Measurements from ENCODE around the gene AKR1B15.
"Not testable (repeated sequence)": the region's sequence is repeated elsewhere in the genome, so short reads cannot be mapped to it uniquely, and the experiment has no call there.

Gene AKR1B15

GRCh38 chr7:134532180-134532953, 16.5 kb upstream of the AKR1B15 start:
- no peak for DNase-seq (ENCODE audit: low read depth, low spot score)

- no peak for DNase-seq (ENCODE audit: low read depth, low spot score)
These were observed 16.0 kb upstream of the AKR1B15 start for GRCh38 chr7:134532954-134533218.

- DNase-seq (ENCODE audit: low read depth, low spot score), result no peak
These were observed 15.6 kb upstream of the AKR1B15 start for GRCh38 chr7:134533288-134533771.

GRCh38 chr7:134534633-134535032, 14.3 kb upstream of the AKR1B15 start:
- no peak for DNase-seq (ENCODE audit: low read depth, low spot score)

GRCh38 chr7:134535272-134535918, 13.5 kb upstream of the AKR1B15 start:
- DNase-seq (ENCODE audit: low read depth, low spot score), result no peak

- DNase-seq (ENCODE audit: low read depth, low spot score), result no peak
These were observed 13.0 kb upstream of the AKR1B15 start for GRCh38 chr7:134535919-134536299.

- DNase-seq (ENCODE audit: low read depth, low spot score), result not testable (repeated sequence)
These were observed 12.4 kb upstream of the AKR1B15 start for GRCh38 chr7:134536558-134536957.

- DNase-seq (ENCODE audit: low read depth, low spot score), result not testable (repeated sequence)
These were observed 11.6 kb upstream of the AKR1B15 start for GRCh38 chr7:134537273-134537781.

GRCh38 chr7:134539380-134540004, 9.4 kb upstream of the AKR1B15 start:
- DNase-seq (ENCODE audit: low read depth, low spot score), result no peak

- DNase-seq (ENCODE audit: low read depth, low spot score), result not testable (repeated sequence)
These were observed 7.3 kb upstream of the AKR1B15 start for GRCh38 chr7:134541501-134542194.

GRCh38 chr7:134542195-134542771, 6.6 kb upstream of the AKR1B15 start:
- DNase-seq (ENCODE audit: low read depth, low spot score), result no peak

- DNase-seq (ENCODE audit: low read depth, low spot score), result no peak
These were observed 3.5 kb upstream of the AKR1B15 start for GRCh38 chr7:134545380-134545779.

GRCh38 chr7:134545918-134546317, 3.0 kb upstream of the AKR1B15 start:
- no peak for DNase-seq (ENCODE audit: low read depth, low spot score)

GRCh38 chr7:134546955-134547354, 2.0 kb upstream of the AKR1B15 start:
- no peak for DNase-seq (ENCODE audit: low read depth, low spot score)

- DNase-seq (ENCODE audit: low read depth, low spot score), result peak; percentile 25
These were observed 1.4 kb upstream of the AKR1B15 start for GRCh38 chr7:134547397-134548054.

GRCh38 chr7:134549366-134549765, 456 bp downstream of the AKR1B15 start:
- no peak for DNase-seq (ENCODE audit: low read depth, low spot score)

- no peak for DNase-seq (ENCODE audit: low read depth, low spot score)
These were observed 3.2 kb downstream of the AKR1B15 start for GRCh38 chr7:134552105-134552504.

GRCh38 chr7:134553976-134554375, 5.1 kb downstream of the AKR1B15 start:
- DNase-seq (ENCODE audit: low read depth, low spot score), result no peak

GRCh38 chr7:134554417-134554966, 5.6 kb downstream of the AKR1B15 start:
- DNase-seq (ENCODE audit: low read depth, low spot score), result no peak

- DNase-seq (ENCODE audit: low read depth, low spot score), result no peak
These were observed 8.5 kb downstream of the AKR1B15 start for GRCh38 chr7:134557391-134557790.

GRCh38 chr7:134558370-134558769, 9.5 kb downstream of the AKR1B15 start:
- no peak for DNase-seq (ENCODE audit: low read depth, low spot score)
